A673 (cell line): Measurements from ENCODE around the gene MTG2.

Experiments used
- CTCF ChIP-seq: fragments of 300-800, 200-600 bp; sonication (generic); conservative IDR thresholded peaks from 2 replicates; pipeline ENCODE4 v1.5.1; 2017; ENCODE audit warnings: low read depth, mild to moderate bottlenecking, antibody characterized with exemption, low read length, moderate library complexity, mixed read lengths
- EZH2 ChIP-seq: fragments of 200-600 bp; sonication (generic); IDR thresholded peaks from 2 replicates; pipeline ENCODE4 v1.6.1; 2017; ENCODE audit warnings: borderline replicate concordance, low read depth, mild to moderate bottlenecking, mixed read lengths, antibody characterized with exemption, low read length; ENCODE audit not compliant: poor library complexity, severe bottlenecking

- no peak for TF ChIP-seq EZH2
- TF ChIP-seq CTCF: no peak
Observed at GRCh38 chr20:62230276-62230675, 47.4 kb downstream of the MTG2 start.
